ENCODE results near the gene ACER2.

ACER2 gene

GRCh38 chr9:19495186-19496028 is 86.6 kb downstream of the ACER2 start:
- H3K36me3 ChIP-seq (replicated peaks in 1 of 2; ENCODE audit: control insufficient read depth in 2 of 2, insufficient read depth in 2 of 2, low read length in 2 of 2): no peaks in the 10 kb centered on the region
- no peak overlapping the region for H3K23ac ChIP-seq (ENCODE audit: low read depth, low read length, poor library complexity)
- H3K4me1 ChIP-seq (ENCODE audit: control insufficient read depth in 2 of 2, insufficient read depth in 1 of 2, low read depth in 1 of 2, low read length in 2 of 2): no peaks in the 10 kb centered on the region
- H2BK5ac ChIP-seq (ENCODE audit: low read length): no peak overlapping the region
- H2BK12ac ChIP-seq (ENCODE audit: low read length): no peak overlapping the region
- H3K27me3 ChIP-seq (ENCODE audit: control insufficient read depth in 3 of 3, insufficient read depth in 3 of 3, low read depth in 1 of 3, low read length in 3 of 3): peaks cover 0 to 6% (median 0%) of the 10 kb centered on the region in 3 experiments
- no peak overlapping the region for H3K4ac ChIP-seq (ENCODE audit: low read length)
- H3K27ac ChIP-seq (replicated peaks; ENCODE audit: low read length): no peak overlapping the region
- no peak overlapping the region for H3K4me3 ChIP-seq (ENCODE audit: low read length in 2 of 2)
- H3K14ac ChIP-seq (ENCODE audit: low read length): no peak overlapping the region
- no peak overlapping the region for H4K91ac ChIP-seq (ENCODE audit: low read depth, low read length, poor library complexity)
- H3K18ac ChIP-seq (ENCODE audit: low read length): no peak overlapping the region
- WGBS, 2 donors (ENCODE audit: extremely low coverage in 2 of 2, insufficient read length in 2 of 2, insufficient replicate concordance in 1 of 2): no CpG with 5 or more reads among the region's 9 CpGs
- H4K8ac ChIP-seq (ENCODE audit: low read depth, low read length): no peak overlapping the region
- H3K4me2 ChIP-seq (ENCODE audit: insufficient read depth, low read length, poor library complexity, severe bottlenecking): no peak overlapping the region
- H2BK120ac ChIP-seq (ENCODE audit: low read depth, low read length): no peak overlapping the region
- no peak overlapping the region for H2AK5ac ChIP-seq (ENCODE audit: low read depth, low read length)
- H3K9ac ChIP-seq (ENCODE audit: low read depth, low read length, poor library complexity): no peak overlapping the region
- H2BK15ac ChIP-seq (ENCODE audit: low read length): no peak overlapping the region
- H3K9me3 ChIP-seq (replicated peaks in 1 of 2; ENCODE audit: control insufficient read depth in 2 of 2, insufficient read depth in 1 of 2, low read depth in 1 of 2, low read length in 2 of 2): no peaks in the 10 kb centered on the region
- DNase-seq (ENCODE audit: low spot score): no peak
- no peaks in the 10 kb centered on the region for H3K79me1 ChIP-seq (ENCODE audit: low read depth, low read length)
- no peak overlapping the region for H2AFZ ChIP-seq (ENCODE audit: low read length)

- H3K4ac ChIP-seq (ENCODE audit: low read length): no peak overlapping the region
- no CpG with 5 or more reads among the region's 5 CpGs for WGBS, 2 donors (ENCODE audit: extremely low coverage in 2 of 2, insufficient read length in 2 of 2, insufficient replicate concordance in 1 of 2)
- DNase-seq (ENCODE audit: low spot score): no peak
- no peak overlapping the region for H2AFZ ChIP-seq (ENCODE audit: low read length)
- H4K91ac ChIP-seq (ENCODE audit: low read depth, low read length, poor library complexity): no peak overlapping the region
- H3K4me3 ChIP-seq (ENCODE audit: low read length in 2 of 2): no peak overlapping the region
- no peak overlapping the region for H2AK5ac ChIP-seq (ENCODE audit: low read depth, low read length)
- no peak overlapping the region for H2BK15ac ChIP-seq (ENCODE audit: low read length)
- no peak overlapping the region for H3K18ac ChIP-seq (ENCODE audit: low read length)
- no peak overlapping the region for H4K8ac ChIP-seq (ENCODE audit: low read depth, low read length)
- H3K4me1 ChIP-seq (ENCODE audit: control insufficient read depth in 2 of 2, insufficient read depth in 1 of 2, low read depth in 1 of 2, low read length in 2 of 2): no peaks in the 10 kb centered on the region
- H3K23ac ChIP-seq (ENCODE audit: low read depth, low read length, poor library complexity): no peak overlapping the region
- no peak overlapping the region for H2BK120ac ChIP-seq (ENCODE audit: low read depth, low read length)
- H3K14ac ChIP-seq (ENCODE audit: low read length): no peak overlapping the region
- H3K27me3 ChIP-seq (ENCODE audit: control insufficient read depth in 3 of 3, insufficient read depth in 3 of 3, low read depth in 1 of 3, low read length in 3 of 3): peaks cover 0 to 2% (median 0%) of the 10 kb centered on the region in 3 experiments
- H3K9me3 ChIP-seq (replicated peaks in 1 of 2; ENCODE audit: control insufficient read depth in 2 of 2, insufficient read depth in 1 of 2, low read depth in 1 of 2, low read length in 2 of 2): no peaks in the 10 kb centered on the region
- no peak overlapping the region for H2BK5ac ChIP-seq (ENCODE audit: low read length)
- no peak overlapping the region for H3K9ac ChIP-seq (ENCODE audit: low read depth, low read length, poor library complexity)
- H3K27ac ChIP-seq (replicated peaks; ENCODE audit: low read length): no peak overlapping the region
- no peak overlapping the region for H2BK12ac ChIP-seq (ENCODE audit: low read length)
- no peak overlapping the region for H3K4me2 ChIP-seq (ENCODE audit: insufficient read depth, low read length, poor library complexity, severe bottlenecking)
- H3K36me3 ChIP-seq (replicated peaks in 1 of 2; ENCODE audit: control insufficient read depth in 2 of 2, insufficient read depth in 2 of 2, low read length in 2 of 2): no peaks in the 10 kb centered on the region
- H3K79me1 ChIP-seq (ENCODE audit: low read depth, low read length): no peaks in the 10 kb centered on the region
These were observed 87.7 kb downstream of the ACER2 start for GRCh38 chr9:19496321-19497050.

DNA sequence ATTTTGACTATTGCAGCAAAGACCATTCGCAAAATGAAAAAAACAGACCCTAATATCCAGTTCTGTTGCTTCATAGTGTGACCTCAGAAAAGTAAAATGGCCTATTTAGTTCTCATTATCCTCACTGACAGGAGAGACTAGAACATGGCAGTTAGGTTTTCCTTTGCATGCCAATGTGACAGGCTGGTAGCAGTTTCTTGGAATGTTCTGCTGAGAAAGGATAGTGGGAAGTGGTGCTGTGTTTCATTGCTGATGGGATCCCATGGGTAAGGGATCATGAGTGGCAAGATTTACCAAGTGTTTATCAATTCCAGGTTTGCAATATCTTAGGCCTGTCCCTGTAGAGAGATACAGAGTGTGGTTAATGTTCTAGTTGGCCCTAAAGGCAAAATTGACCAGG is 88.5 kb downstream of the ACER2 start:
- no peak overlapping the region for H3K27ac ChIP-seq (replicated peaks; ENCODE audit: low read length)
- H2BK15ac ChIP-seq (ENCODE audit: low read length): no peak overlapping the region
- H2AFZ ChIP-seq (ENCODE audit: low read length): no peak overlapping the region
- H2BK12ac ChIP-seq (ENCODE audit: low read length): no peak overlapping the region
- peaks cover 0 to 2% (median 0%) of the 10 kb centered on the region in 3 experiments for H3K27me3 ChIP-seq (ENCODE audit: control insufficient read depth in 3 of 3, insufficient read depth in 3 of 3, low read depth in 1 of 3, low read length in 3 of 3)
- no peak overlapping the region for H2AK5ac ChIP-seq (ENCODE audit: low read depth, low read length)
- no peak overlapping the region for H3K4me2 ChIP-seq (ENCODE audit: insufficient read depth, low read length, poor library complexity, severe bottlenecking)
- H3K9me3 ChIP-seq (replicated peaks in 1 of 2; ENCODE audit: control insufficient read depth in 2 of 2, insufficient read depth in 1 of 2, low read depth in 1 of 2, low read length in 2 of 2): no peaks in the 10 kb centered on the region
- no CpG with 5 or more reads among the region's 1 CpG for WGBS, 2 donors (ENCODE audit: extremely low coverage in 2 of 2, insufficient read length in 2 of 2, insufficient replicate concordance in 1 of 2)
- no peaks in the 10 kb centered on the region for H3K4me1 ChIP-seq (ENCODE audit: control insufficient read depth in 2 of 2, insufficient read depth in 1 of 2, low read depth in 1 of 2, low read length in 2 of 2)
- no peak overlapping the region for H3K9ac ChIP-seq (ENCODE audit: low read depth, low read length, poor library complexity)
- H3K18ac ChIP-seq (ENCODE audit: low read length): no peak overlapping the region
- no peak overlapping the region for H3K4me3 ChIP-seq (ENCODE audit: low read length in 2 of 2)
- H3K23ac ChIP-seq (ENCODE audit: low read depth, low read length, poor library complexity): no peak overlapping the region
- no peak overlapping the region for H2BK5ac ChIP-seq (ENCODE audit: low read length)
- DNase-seq (ENCODE audit: low spot score): no peak
- H3K36me3 ChIP-seq (replicated peaks in 1 of 2; ENCODE audit: control insufficient read depth in 2 of 2, insufficient read depth in 2 of 2, low read length in 2 of 2): no peaks in the 10 kb centered on the region
- H2BK120ac ChIP-seq (ENCODE audit: low read depth, low read length): no peak overlapping the region
- no peaks in the 10 kb centered on the region for H3K79me1 ChIP-seq (ENCODE audit: low read depth, low read length)
- no peak overlapping the region for H4K91ac ChIP-seq (ENCODE audit: low read depth, low read length, poor library complexity)
- H3K4ac ChIP-seq (ENCODE audit: low read length): no peak overlapping the region
- no peak overlapping the region for H3K14ac ChIP-seq (ENCODE audit: low read length)
- no peak overlapping the region for H4K8ac ChIP-seq (ENCODE audit: low read depth, low read length)

- H2BK15ac ChIP-seq (ENCODE audit: low read length): no peak overlapping the region
- H3K14ac ChIP-seq (ENCODE audit: low read length): no peak overlapping the region
- H3K9me3 ChIP-seq (replicated peaks in 1 of 2; ENCODE audit: control insufficient read depth in 2 of 2, insufficient read depth in 1 of 2, low read depth in 1 of 2, low read length in 2 of 2): no peaks in the 10 kb centered on the region
- H3K4me3 ChIP-seq (ENCODE audit: low read length in 2 of 2): no peak overlapping the region
- H3K4me2 ChIP-seq (ENCODE audit: insufficient read depth, low read length, poor library complexity, severe bottlenecking): no peak overlapping the region
- H4K91ac ChIP-seq (ENCODE audit: low read depth, low read length, poor library complexity): no peak overlapping the region
- H3K4ac ChIP-seq (ENCODE audit: low read length): no peak overlapping the region
- H2AFZ ChIP-seq (ENCODE audit: low read length): no peak overlapping the region
- DNase-seq (ENCODE audit: low spot score): no peak
- no peak overlapping the region for H3K18ac ChIP-seq (ENCODE audit: low read length)
- no peak overlapping the region for H2BK120ac ChIP-seq (ENCODE audit: low read depth, low read length)
- H2BK5ac ChIP-seq (ENCODE audit: low read length): no peak overlapping the region
- no peak overlapping the region for H2AK5ac ChIP-seq (ENCODE audit: low read depth, low read length)
- no peak overlapping the region for H3K23ac ChIP-seq (ENCODE audit: low read depth, low read length, poor library complexity)
- H3K36me3 ChIP-seq (replicated peaks in 1 of 2; ENCODE audit: control insufficient read depth in 2 of 2, insufficient read depth in 2 of 2, low read length in 2 of 2): no peaks in the 10 kb centered on the region
- H3K79me1 ChIP-seq (ENCODE audit: low read depth, low read length): no peaks in the 10 kb centered on the region
- H2BK12ac ChIP-seq (ENCODE audit: low read length): no peak overlapping the region
- peaks cover 0 to 2% (median 0%) of the 10 kb centered on the region in 3 experiments for H3K27me3 ChIP-seq (ENCODE audit: control insufficient read depth in 3 of 3, insufficient read depth in 3 of 3, low read depth in 1 of 3, low read length in 3 of 3)
- H3K27ac ChIP-seq (replicated peaks; ENCODE audit: low read length): no peak overlapping the region
- no peak overlapping the region for H3K9ac ChIP-seq (ENCODE audit: low read depth, low read length, poor library complexity)
- H3K4me1 ChIP-seq (ENCODE audit: control insufficient read depth in 2 of 2, insufficient read depth in 1 of 2, low read depth in 1 of 2, low read length in 2 of 2): no peaks in the 10 kb centered on the region
- H4K8ac ChIP-seq (ENCODE audit: low read depth, low read length): no peak overlapping the region
These were observed 89.2 kb downstream of the ACER2 start for GRCh38 chr9:19498015-19498414.
